ENCODE data around the gene XRCC2.

XRCC2 gene

DNA sequence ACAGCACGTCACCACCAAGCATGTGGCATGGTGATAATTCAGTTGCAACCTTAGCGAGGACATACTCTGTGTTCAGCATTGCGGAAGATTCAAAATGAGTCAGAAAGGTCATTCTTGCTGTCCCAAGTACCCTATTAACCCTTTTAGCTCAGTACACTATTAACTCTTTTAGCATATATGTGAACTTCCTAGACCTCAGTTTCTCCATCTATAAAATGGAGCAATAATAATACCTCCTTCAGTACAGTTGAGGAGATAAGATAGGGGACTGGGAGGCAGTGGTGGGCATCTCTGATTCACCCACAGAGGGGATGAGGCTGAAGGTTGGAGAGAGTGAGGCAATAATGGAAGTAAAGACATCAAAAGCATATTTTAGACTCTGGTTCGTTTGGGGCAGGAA lies 67.3 kb downstream of the XRCC2 start:
- DNase-seq: no peak

DNA sequence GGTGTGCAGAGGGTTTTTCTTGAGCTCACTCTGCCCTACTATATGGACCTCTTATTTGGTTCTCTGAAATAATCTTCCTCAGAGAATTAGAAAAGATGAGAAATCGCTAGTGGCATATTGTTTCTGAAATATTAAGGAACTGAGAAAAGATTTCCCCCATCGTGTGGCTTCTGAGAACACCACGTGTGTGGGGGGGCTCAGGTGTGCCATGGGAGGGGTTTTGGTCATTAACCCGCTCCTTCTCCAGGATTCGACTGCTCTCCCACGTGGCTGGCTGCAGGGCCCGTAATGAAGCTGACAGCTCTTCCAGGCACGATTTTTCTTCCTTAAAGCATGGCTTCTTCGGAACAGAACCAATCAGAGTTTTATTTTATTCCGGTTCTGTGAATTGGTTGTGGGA lies 67.7 kb downstream of the XRCC2 start:
- no peak for DNase-seq

DNA sequence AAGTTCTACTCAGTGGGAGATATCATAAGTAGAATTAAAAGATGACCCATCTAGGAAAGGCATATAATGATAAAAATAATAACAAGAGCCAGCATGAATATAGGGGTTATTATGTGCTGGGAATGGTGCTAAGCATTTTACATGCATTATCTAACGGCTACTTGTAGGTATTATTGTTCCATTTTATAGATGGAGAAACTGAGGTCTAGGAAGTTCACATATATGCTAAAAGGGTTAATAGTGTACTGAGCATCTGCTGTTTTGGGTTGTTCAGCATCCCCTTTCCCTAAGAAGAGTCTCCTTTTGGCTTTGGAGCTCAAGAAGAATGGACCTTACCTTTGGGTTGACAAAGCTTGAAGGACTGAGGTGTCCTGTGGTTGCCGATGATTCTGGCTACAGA lies 68.9 kb downstream of the XRCC2 start:
- no peak for DNase-seq

DNA sequence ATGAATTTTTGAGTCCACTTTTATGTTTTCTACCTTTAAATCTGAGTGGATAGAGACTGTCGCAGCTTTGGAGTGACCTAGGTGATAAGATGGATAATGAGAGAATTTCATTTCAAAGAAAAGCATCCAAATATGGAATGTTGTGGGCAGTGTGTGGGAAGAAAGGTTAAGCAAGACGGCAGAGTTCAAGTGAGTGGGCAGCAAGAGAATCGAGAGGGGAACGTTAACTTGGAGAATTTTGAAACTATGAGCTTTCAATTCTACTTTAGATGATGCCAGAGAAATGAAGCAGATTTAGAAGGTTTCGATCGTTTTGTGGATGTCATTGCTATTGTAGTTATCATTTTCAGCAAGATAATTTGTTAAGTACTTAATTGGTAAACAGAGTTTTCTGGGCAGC lies 73.0 kb downstream of the XRCC2 start:
- no peak for DNase-seq

DNA sequence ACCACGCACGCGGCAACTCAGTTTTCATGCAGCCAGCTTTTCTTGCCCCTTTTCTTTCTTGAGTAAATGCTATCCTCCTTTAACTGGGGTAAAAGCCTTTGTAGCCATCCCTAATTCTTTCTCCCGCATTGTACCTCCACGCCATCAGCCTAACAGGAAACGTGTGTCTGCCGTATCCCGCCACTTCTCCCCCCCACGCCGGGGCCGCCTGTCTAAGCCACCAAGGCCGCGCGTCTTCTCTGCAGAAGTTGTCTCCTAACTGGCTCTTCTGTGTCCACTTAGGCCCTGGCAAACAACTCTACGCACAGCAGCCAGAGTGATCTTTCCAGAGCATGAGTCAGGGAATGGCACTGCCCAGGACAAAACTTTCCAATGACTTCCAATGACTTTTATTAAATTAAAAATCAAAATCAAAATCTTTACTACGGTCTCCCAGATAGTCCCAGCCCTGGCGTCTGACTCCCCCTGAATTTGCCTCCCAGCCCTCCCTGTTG lies 74.6 kb downstream of the XRCC2 start:
- DNase-seq: no peak

DNA sequence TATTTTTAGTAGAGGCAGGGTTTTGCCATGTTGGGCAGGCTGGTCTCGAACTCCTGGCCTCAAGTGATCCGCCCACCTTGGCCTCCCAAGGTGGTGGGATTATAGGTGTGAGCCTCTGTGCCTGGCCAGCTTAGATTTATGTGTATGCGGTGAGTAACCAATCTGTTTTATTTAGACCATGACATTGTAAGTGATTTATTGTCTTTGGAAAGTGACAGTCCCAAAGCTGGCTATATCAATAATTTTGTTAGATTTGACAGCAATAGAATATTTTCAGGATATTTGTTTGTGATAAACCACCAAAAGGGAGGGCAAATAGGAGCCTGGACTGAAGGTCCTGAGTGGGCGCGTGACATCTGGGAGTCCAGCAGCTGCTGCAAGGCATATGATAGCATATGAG lies 75.7 kb downstream of the XRCC2 start:
- DNase-seq: no peak

DNA sequence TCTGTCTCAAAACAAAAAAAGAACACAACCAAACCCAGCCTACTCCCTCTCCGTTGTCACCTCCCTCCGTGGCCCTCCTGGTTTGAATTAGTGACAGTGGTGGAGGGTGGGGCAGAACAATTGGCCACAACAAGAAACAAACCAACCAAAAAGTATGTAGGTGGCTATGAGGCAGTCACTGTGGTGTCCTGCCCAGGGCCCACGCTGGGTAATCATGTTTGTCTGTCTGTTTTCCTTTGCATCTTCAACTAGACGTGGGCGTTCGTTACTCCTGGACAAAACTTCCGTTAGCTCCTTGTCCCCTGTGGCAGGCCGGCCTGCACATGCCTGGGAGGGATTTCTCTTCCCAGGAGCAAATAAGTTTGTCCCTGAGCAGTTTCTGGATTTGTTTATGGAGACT lies 78.4 kb downstream of the XRCC2 start:
- DNase-seq: no peak

DNA sequence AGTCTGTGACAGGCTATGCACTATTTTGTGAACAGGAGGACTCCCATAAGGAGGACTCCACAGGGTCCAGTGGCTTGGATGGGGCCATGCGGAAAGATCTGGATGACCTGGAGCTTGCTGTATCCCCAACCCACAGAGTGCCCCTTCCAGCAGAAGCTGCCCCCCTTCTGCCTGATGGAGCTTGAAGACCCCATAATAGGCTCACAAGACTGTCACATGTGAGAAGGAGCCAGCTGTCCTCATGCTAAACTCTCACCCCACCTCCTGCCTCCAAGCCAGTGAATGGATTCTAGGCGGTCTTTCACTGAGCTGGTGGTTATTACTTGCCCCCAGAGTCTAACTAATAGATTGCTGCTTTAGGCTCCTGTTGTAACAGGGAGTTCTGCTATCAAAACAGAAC lies 79.1 kb downstream of the XRCC2 start:
- no peak for DNase-seq
